Esophagus squamous epithelium (tissue), 4 donors: Measurements from ENCODE around the gene MSRB1.

ENCODE experiments used
- POLR2A ChIP-seq, 4 donors: fragments of 450-650 bp; IDR thresholded peaks; one replicate each; pipeline ENCODE4 v1.6.1; 2017; ENCODE audit warnings: antibody characterized with exemption in 4 of 4, mild to moderate bottlenecking in 4 of 4, moderate library complexity in 3 of 4
- TF ChIP-seq, protein P1 (sequence below), 6 experiments: fragments of 450-650 bp in 4 of 6; fragments of 200-600 bp in 2 of 6; sonication (generic) in 2 of 6; IDR thresholded peaks; one replicate each; pipeline ENCODE4 v1.5.1; 2016 to 2019; ENCODE audit warnings: antibody characterized with exemption in 6 of 6, mild to moderate bottlenecking in 4 of 6, moderate library complexity in 4 of 6

DNA sequence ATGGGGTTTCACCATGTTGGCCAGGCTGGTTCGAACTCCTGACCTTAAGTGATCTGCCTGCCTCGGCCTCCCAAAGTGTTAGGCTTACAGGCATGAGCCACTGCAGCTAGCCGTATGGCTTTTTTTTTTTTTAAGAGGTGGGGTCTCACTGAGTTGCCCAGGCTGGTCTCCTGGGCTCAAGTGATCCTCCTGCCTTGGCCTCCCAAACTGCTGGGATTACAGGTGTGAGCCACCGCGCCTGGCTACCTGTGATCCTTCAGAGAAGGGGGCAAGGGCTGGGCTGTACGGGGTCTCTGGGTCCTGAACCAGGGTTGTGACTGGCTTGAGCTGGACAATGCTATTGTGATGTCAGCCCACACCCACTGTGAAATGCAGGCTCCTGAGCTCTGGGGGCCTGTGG is 23.5 kb upstream of the MSRB1 start, which contains the start of gene RNF151:
- TF ChIP-seq, protein P1, sequence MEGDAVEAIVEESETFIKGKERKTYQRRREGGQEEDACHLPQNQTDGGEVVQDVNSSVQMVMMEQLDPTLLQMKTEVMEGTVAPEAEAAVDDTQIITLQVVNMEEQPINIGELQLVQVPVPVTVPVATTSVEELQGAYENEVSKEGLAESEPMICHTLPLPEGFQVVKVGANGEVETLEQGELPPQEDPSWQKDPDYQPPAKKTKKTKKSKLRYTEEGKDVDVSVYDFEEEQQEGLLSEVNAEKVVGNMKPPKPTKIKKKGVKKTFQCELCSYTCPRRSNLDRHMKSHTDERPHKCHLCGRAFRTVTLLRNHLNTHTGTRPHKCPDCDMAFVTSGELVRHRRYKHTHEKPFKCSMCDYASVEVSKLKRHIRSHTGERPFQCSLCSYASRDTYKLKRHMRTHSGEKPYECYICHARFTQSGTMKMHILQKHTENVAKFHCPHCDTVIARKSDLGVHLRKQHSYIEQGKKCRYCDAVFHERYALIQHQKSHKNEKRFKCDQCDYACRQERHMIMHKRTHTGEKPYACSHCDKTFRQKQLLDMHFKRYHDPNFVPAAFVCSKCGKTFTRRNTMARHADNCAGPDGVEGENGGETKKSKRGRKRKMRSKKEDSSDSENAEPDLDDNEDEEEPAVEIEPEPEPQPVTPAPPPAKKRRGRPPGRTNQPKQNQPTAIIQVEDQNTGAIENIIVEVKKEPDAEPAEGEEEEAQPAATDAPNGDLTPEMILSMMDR (IDR thresholded peaks at IDR 0.05): no peak
- no peak for TF ChIP-seq POLR2A (IDR thresholded peaks at IDR 0.05)
